ENCODE results near the gene ACBD6.

ACBD6 gene

DNA sequence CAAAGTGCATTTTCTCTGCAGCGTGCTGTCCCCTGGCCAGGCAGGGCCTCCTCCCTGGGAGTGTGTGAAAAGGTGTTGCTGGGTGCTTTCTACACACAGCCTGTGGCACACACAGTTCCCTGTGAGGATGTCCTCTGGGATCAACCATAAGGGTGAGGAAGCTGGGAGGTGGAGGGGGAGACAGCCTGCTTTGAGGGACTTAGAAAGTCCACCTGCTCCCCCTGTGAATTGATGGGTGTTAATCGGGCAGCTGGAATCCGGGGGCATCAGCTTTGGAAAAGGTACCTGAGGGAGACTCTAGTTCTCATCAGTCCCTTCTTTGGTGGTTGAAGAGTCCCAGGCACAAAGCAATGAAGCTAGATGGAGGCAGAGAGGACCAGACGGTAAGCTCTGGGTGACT, 236.5 kb downstream of the ACBD6 start:
- 94% methylated on average over 4 of the region's 4 CpGs for WGBS (ENCODE audit: insufficient coverage)

DNA sequence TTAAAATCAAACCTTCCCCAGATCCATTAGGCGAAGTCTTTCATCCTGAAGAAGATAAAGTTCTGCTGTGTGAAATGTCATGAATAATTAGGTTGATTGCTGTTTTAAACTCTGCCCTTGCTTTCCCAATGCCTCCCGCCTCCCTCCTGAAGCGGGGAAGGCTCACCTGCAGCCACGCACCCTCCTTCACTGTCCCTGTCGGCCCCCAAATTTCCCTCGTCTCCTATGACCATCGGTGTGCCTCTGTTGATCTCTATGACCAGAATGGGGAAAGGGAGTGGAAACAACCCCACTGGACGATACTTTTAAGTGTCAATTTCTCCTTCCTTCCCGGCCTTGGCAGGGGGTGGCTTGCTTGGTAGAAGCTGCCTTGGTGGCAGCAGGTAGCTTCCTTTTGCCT, 237.2 kb downstream of the ACBD6 start:
- no peak for DNase-seq
- CTCF ChIA-PET = no interaction called here
- Histone ChIP-seq H3K27me3 (replicated peaks in 2 of 5; ENCODE audit: control insufficient read depth in 4 of 5, insufficient read depth in 5 of 5, low read length in 4 of 5) (peaks cover 0 to 20% (median 2%) of the 10 kb centered on the region in 5 experiments), H3K4me3 (ENCODE audit: control insufficient read depth in 1 of 7, extremely low read depth in 1 of 7, insufficient read depth in 4 of 7, low read depth in 2 of 7, low read length in 6 of 7) (no peak overlapping the region), H3K9me3 (ENCODE audit: control extremely low read depth in 1 of 5, control insufficient read depth in 4 of 5, insufficient read depth in 2 of 5, low read depth in 1 of 5, low read length in 4 of 5) (no peaks in the 10 kb centered on the region), H3K27ac (ENCODE audit: insufficient read depth in 1 of 2, low read depth in 1 of 2, low read length in 2 of 2, poor library complexity in 1 of 2, severe bottlenecking in 2 of 2) (no peak overlapping the region), H3K36me3 (ENCODE audit: control insufficient read depth in 4 of 4, insufficient read depth in 4 of 4, low read length in 3 of 4) (no peaks in the 10 kb centered on the region), H3K4me1 (ENCODE audit: control extremely low read depth in 1 of 4, control insufficient read depth in 4 of 4, insufficient read depth in 4 of 4, low read length in 3 of 4) (no peaks in the 10 kb centered on the region)
- POLR2A ChIA-PET = no interaction called here
- WGBS (ENCODE audit: insufficient coverage) = 94% methylated on average over 9 of the region's 9 CpGs

More for the DNA sequence above, 236.5 kb downstream of the ACBD6 start:
- no peaks in the 10 kb centered on the region for H3K4me1 ChIP-seq (ENCODE audit: control extremely low read depth in 1 of 4, control insufficient read depth in 4 of 4, insufficient read depth in 4 of 4, low read length in 3 of 4)
- H3K36me3 ChIP-seq (ENCODE audit: control insufficient read depth in 4 of 4, insufficient read depth in 4 of 4, low read length in 3 of 4) = no peaks in the 10 kb centered on the region
- peaks cover 0 to 14% (median 2%) of the 10 kb centered on the region in 5 experiments for H3K27me3 ChIP-seq (replicated peaks in 2 of 5; ENCODE audit: control insufficient read depth in 4 of 5, insufficient read depth in 5 of 5, low read length in 4 of 5)
- H3K9me3 ChIP-seq (ENCODE audit: control extremely low read depth in 1 of 5, control insufficient read depth in 4 of 5, insufficient read depth in 2 of 5, low read depth in 1 of 5, low read length in 4 of 5) = no peaks in the 10 kb centered on the region
- no peak for DNase-seq
- H3K27ac ChIP-seq (ENCODE audit: insufficient read depth in 1 of 2, low read depth in 1 of 2, low read length in 2 of 2, poor library complexity in 1 of 2, severe bottlenecking in 2 of 2) = no peak overlapping the region
- ChIA-PET CTCF (no interaction called here), POLR2A (no interaction called here)
- H3K4me3 ChIP-seq (ENCODE audit: control insufficient read depth in 1 of 7, extremely low read depth in 1 of 7, insufficient read depth in 4 of 7, low read depth in 2 of 7, low read length in 6 of 7) = no peak overlapping the region

DNA sequence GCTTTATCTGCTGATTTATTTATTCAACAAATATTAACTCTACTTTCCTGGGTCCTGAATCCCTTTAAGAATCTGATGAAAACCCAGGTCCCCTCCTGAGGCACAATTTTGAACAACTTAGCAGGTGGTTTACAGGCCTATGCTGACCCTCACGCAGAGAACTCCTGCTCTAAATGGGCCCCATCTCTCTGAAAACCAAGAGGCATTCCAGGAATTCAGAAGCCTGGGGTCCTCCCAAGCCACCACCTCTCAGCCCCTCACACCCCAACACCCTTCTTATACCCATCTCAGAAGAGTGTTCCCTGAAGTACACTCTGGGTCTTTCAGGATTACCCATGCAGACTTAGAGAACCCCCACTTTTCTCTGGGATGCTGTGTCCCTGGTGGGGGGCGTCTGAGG, 237.8 kb downstream of the ACBD6 start:
- Histone ChIP-seq H3K4me3 (ENCODE audit: control insufficient read depth in 1 of 7, extremely low read depth in 1 of 7, insufficient read depth in 4 of 7, low read depth in 2 of 7, low read length in 6 of 7) (no peak overlapping the region), H3K9me3 (ENCODE audit: control extremely low read depth in 1 of 5, control insufficient read depth in 4 of 5, insufficient read depth in 2 of 5, low read depth in 1 of 5, low read length in 4 of 5) (no peaks in the 10 kb centered on the region), H3K4me1 (ENCODE audit: control extremely low read depth in 1 of 4, control insufficient read depth in 4 of 4, insufficient read depth in 4 of 4, low read length in 3 of 4) (no peaks in the 10 kb centered on the region), H3K27ac (ENCODE audit: insufficient read depth in 1 of 2, low read depth in 1 of 2, low read length in 2 of 2, poor library complexity in 1 of 2, severe bottlenecking in 2 of 2) (no peak overlapping the region), H3K36me3 (ENCODE audit: control insufficient read depth in 4 of 4, insufficient read depth in 4 of 4, low read length in 3 of 4) (no peaks in the 10 kb centered on the region), H3K27me3 (replicated peaks in 2 of 5; ENCODE audit: control insufficient read depth in 4 of 5, insufficient read depth in 5 of 5, low read length in 4 of 5) (peaks cover 0 to 23% (median 2%) of the 10 kb centered on the region in 5 experiments)
- CTCF ChIA-PET = no interaction called here
- DNase-seq = no peak
- 92% methylated on average over 2 of the region's 2 CpGs for WGBS (ENCODE audit: insufficient coverage)
- POLR2A ChIA-PET = no interaction called here

DNA sequence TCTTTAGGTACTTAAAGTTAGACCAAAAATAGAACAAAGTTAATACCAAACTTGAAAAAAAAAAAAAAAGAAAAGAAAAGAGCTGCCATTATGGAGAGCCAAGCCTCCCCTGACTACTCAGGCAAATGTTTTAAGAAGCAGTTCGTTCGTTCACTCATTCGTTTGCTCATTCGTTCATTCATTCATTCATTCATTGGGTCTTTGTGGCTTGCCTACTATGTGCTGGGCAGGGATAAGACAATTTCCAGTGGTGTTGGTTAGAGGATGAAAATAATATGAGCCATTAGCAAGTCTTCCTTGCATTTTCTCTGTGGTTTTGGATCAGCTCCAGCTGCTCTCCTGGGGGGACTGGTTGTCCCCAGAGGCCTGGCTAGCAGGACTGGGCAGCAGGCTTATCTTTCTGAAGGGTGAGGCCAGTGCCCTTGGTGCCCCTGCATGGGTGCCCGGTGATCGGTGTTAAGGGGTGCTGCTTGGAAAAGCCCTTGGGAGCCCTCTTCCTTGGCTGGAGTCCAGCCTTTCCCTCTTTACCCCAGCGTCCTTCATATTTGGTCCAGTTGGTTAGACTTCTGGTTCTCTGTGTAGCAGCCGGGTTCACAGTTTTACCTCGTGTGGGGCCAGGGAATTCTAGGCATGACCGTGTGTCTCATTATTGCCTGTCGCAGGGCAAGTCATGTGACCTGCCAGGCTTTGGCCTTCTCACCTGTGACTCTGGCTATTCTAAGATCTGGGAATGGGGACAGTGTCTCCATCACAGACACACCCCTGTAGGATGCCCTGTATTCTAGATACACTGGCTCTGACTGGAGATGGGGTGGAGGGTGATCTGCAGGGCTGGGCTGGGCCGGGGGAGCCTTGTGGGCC, 239.5 kb downstream of the ACBD6 start:
- CTCF ChIA-PET = no interaction called here
- H3K9me3 ChIP-seq (ENCODE audit: control extremely low read depth in 1 of 5, control insufficient read depth in 4 of 5, insufficient read depth in 2 of 5, low read depth in 1 of 5, low read length in 4 of 5) = no peaks in the 10 kb centered on the region
- H3K36me3 ChIP-seq (ENCODE audit: control insufficient read depth in 4 of 4, insufficient read depth in 4 of 4, low read length in 3 of 4) = no peaks in the 10 kb centered on the region
- H3K27ac ChIP-seq (ENCODE audit: insufficient read depth in 1 of 2, low read depth in 1 of 2, low read length in 2 of 2, poor library complexity in 1 of 2, severe bottlenecking in 2 of 2) = no peak overlapping the region
- H3K27me3 ChIP-seq (replicated peaks in 2 of 5; ENCODE audit: control insufficient read depth in 4 of 5, insufficient read depth in 5 of 5, low read length in 4 of 5) = peaks cover 0 to 31% (median 3%) of the 10 kb centered on the region in 5 experiments
- POLR2A ChIA-PET = no interaction called here
- no peak for DNase-seq
- H3K4me3 ChIP-seq (ENCODE audit: control insufficient read depth in 1 of 7, extremely low read depth in 1 of 7, insufficient read depth in 4 of 7, low read depth in 2 of 7, low read length in 6 of 7) = no peak overlapping the region
- WGBS (ENCODE audit: insufficient coverage) = 97% methylated on average over 9 of the region's 12 CpGs
- H3K4me1 ChIP-seq (ENCODE audit: control extremely low read depth in 1 of 4, control insufficient read depth in 4 of 4, insufficient read depth in 4 of 4, low read length in 3 of 4) = no peaks in the 10 kb centered on the region

DNA sequence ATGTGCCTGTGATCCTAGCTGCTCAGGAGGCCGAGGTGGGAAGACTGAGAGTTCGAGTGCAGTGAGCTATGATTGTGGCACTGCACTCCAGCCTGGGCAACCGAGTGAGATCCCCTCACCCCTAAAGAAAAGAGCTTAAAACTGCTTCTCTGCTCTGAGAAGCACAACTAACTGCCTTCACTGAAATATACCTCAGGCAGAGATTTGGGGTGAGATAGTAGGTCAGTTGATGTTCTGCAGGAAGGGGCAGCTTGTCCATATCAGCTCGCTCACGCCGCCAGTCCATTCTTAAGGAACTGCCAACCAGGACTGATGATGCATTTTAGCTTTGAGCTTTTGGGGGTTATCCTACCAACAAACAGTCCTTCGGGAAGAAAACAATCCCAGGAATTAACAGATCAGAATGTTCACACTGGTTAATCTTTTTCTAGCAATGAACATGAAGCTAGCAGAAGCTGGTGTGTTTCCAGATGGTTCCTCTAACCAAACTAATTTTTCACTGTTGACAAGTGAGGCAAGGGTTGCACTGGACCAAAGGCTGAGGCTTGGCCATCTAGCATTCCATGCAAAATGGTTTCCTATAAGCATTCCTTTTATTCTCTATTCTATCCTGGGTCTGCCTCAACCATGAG, 240.7 kb downstream of the ACBD6 start:
- WGBS (ENCODE audit: insufficient coverage) = 89% methylated on average over 7 of the region's 7 CpGs
- Histone ChIP-seq H3K9me3 (ENCODE audit: control extremely low read depth in 1 of 5, control insufficient read depth in 4 of 5, insufficient read depth in 2 of 5, low read depth in 1 of 5, low read length in 4 of 5) (no peaks in the 10 kb centered on the region), H3K4me3 (ENCODE audit: control insufficient read depth in 1 of 7, extremely low read depth in 1 of 7, insufficient read depth in 4 of 7, low read depth in 2 of 7, low read length in 6 of 7) (no peak overlapping the region), H3K4me1 (ENCODE audit: control extremely low read depth in 1 of 4, control insufficient read depth in 4 of 4, insufficient read depth in 4 of 4, low read length in 3 of 4) (no peaks in the 10 kb centered on the region), H3K36me3 (ENCODE audit: control insufficient read depth in 4 of 4, insufficient read depth in 4 of 4, low read length in 3 of 4) (no peaks in the 10 kb centered on the region), H3K27ac (ENCODE audit: insufficient read depth in 1 of 2, low read depth in 1 of 2, low read length in 2 of 2, poor library complexity in 1 of 2, severe bottlenecking in 2 of 2) (no peak overlapping the region), H3K27me3 (replicated peaks in 2 of 5; ENCODE audit: control insufficient read depth in 4 of 5, insufficient read depth in 5 of 5, low read length in 4 of 5) (peaks cover 0 to 38% (median 3%) of the 10 kb centered on the region in 5 experiments)
- DNase-seq = no peak
- CTCF ChIA-PET = interaction anchor here (0.6 to 1.3 kb wide), 2 partner anchors 9 to 269 kb away, joined by 3 to 9 read pairs; no protein-coding TSS in a partner anchor
- POLR2A ChIA-PET = no interaction called here

DNA sequence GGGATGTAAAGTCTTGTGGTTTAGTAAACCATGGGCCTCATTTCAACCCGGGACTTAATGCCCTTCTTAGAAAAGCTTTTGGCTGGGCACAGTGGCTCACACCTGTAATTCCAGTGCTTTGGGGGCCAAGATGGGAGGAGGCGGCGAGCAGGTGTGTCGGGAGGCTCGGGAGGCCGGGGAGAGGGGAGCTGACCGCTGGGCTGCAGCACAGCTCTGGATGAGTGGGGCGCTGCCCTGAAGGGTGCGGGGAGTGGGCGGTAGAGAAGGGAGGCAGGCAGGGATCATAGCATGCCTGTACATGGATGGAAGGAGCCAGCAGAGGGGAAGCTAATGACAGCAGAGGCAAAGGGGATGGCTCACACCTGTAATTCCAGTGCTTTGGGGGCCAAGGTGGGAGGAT, 241.3 kb downstream of the ACBD6 start:
- H3K4me1 ChIP-seq (ENCODE audit: control extremely low read depth in 1 of 4, control insufficient read depth in 4 of 4, insufficient read depth in 4 of 4, low read length in 3 of 4) = no peaks in the 10 kb centered on the region
- H3K27me3 ChIP-seq (replicated peaks in 2 of 5; ENCODE audit: control insufficient read depth in 4 of 5, insufficient read depth in 5 of 5, low read length in 4 of 5) = peaks cover 0 to 38% (median 3%) of the 10 kb centered on the region in 5 experiments
- CTCF ChIA-PET = interaction anchor here (1.3 kb wide), 1 partner anchor 9 kb away, joined by 9 read pairs; no protein-coding TSS in a partner anchor
- H3K9me3 ChIP-seq (ENCODE audit: control extremely low read depth in 1 of 5, control insufficient read depth in 4 of 5, insufficient read depth in 2 of 5, low read depth in 1 of 5, low read length in 4 of 5) = no peaks in the 10 kb centered on the region
- POLR2A ChIA-PET = no interaction called here
- H3K27ac ChIP-seq (ENCODE audit: insufficient read depth in 1 of 2, low read depth in 1 of 2, low read length in 2 of 2, poor library complexity in 1 of 2, severe bottlenecking in 2 of 2) = no peak overlapping the region
- 95% methylated on average over 10 of the region's 10 CpGs for WGBS (ENCODE audit: insufficient coverage)
- DNase-seq = no peak
- H3K36me3 ChIP-seq (ENCODE audit: control insufficient read depth in 4 of 4, insufficient read depth in 4 of 4, low read length in 3 of 4) = no peaks in the 10 kb centered on the region
- no peak overlapping the region for H3K4me3 ChIP-seq (ENCODE audit: control insufficient read depth in 1 of 7, extremely low read depth in 1 of 7, insufficient read depth in 4 of 7, low read depth in 2 of 7, low read length in 6 of 7)

DNA sequence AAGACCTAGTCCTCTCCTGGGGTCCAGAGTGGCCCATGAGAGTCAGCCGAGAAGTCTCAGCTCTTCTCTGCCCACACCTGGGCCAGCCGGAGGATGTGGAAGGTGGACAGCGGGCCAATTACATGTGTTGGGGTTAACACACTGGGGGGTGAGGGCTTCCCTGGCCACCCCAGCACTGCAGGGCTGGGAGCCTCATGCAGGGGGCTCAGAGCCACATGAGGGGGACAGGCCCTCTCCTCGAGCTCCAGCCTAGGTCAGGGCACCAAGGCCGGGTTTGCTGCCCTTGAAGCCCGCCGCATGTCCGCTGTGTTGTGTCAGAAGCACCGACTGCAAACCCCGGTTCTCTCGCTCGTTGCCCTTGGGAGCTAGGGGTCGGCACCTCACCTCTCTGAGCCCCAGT, 241.8 kb downstream of the ACBD6 start:
- Histone ChIP-seq H3K27ac (ENCODE audit: insufficient read depth in 1 of 2, low read depth in 1 of 2, low read length in 2 of 2, poor library complexity in 1 of 2, severe bottlenecking in 2 of 2) (no peak overlapping the region), H3K9me3 (ENCODE audit: control extremely low read depth in 1 of 5, control insufficient read depth in 4 of 5, insufficient read depth in 2 of 5, low read depth in 1 of 5, low read length in 4 of 5) (no peaks in the 10 kb centered on the region), H3K4me1 (ENCODE audit: control extremely low read depth in 1 of 4, control insufficient read depth in 4 of 4, insufficient read depth in 4 of 4, low read length in 3 of 4) (no peaks in the 10 kb centered on the region), H3K36me3 (ENCODE audit: control insufficient read depth in 4 of 4, insufficient read depth in 4 of 4, low read length in 3 of 4) (no peaks in the 10 kb centered on the region), H3K4me3 (ENCODE audit: control insufficient read depth in 1 of 7, extremely low read depth in 1 of 7, insufficient read depth in 4 of 7, low read depth in 2 of 7, low read length in 6 of 7) (no peak overlapping the region), H3K27me3 (replicated peaks in 2 of 5; ENCODE audit: control insufficient read depth in 4 of 5, insufficient read depth in 5 of 5, low read length in 4 of 5) (peaks cover 0 to 38% (median 3%) of the 10 kb centered on the region in 5 experiments)
- POLR2A ChIA-PET = no interaction called here
- WGBS (ENCODE audit: insufficient coverage) = 96% methylated on average over 11 of the region's 13 CpGs
- CTCF ChIA-PET = no interaction called here
- no peak for DNase-seq

Data from common myeloid progenitor, CD34-positive (primary cell).